Neural crest cell (in vitro differentiated cells): ENCODE data around the gene SUN5. TPM values are rescaled to one million over a fixed set of nuclear protein-coding genes. Genes with fewer than 3 reads are reported as not detected.

Experiments used
- DNase-seq: peaks from one replicate; pipeline ENCODE4 v3.0.0; 2021; ENCODE audit warnings: low read depth, mixed read lengths, low spot score
- H3K27ac Mint-ChIP-seq: one replicate; pipeline ENCODE4 v1.8.0; 2021; ENCODE audit warnings: mild to moderate bottlenecking, mixed read lengths; ENCODE audit not compliant: unreplicated experiment
- H3K27me3 Mint-ChIP-seq: 2 replicates; pipeline ENCODE4 v1.8.0; 2021; ENCODE audit warnings: low read depth, mild to moderate bottlenecking, mixed read lengths
- H3K36me3 Mint-ChIP-seq: 2 replicates; pipeline ENCODE4 v1.8.0; 2021; ENCODE audit warnings: low read depth, mild to moderate bottlenecking, mixed read lengths
- H3K4me1 Mint-ChIP-seq: 2 replicates; pipeline ENCODE4 v1.8.0; 2021; ENCODE audit warnings: mixed read lengths
- H3K4me3 Mint-ChIP-seq: one replicate; pipeline ENCODE4 v1.8.0; 2021; ENCODE audit warnings: mild to moderate bottlenecking, mixed read lengths
- H3K9me3 Mint-ChIP-seq: 2 replicates; pipeline ENCODE4 v1.8.0; 2021; ENCODE audit warnings: mixed read lengths
- CTCF ChIP-seq: fragments of 200-600 bp; sonication (generic); conservative IDR thresholded peaks from 2 replicates; pipeline ENCODE4 v1.5.0; 2021; ENCODE audit warnings: antibody characterized with exemption, mild to moderate bottlenecking
- total RNA-seq: library from RNA; stranded (reverse); gene quantifications from 2 replicates; pipeline ENCODE4 v1.2.1, GENCODE V29; 2021

The SUN5 gene
- total RNA-seq, 1 donor from 2014 or later: not detected

GRCh38 chr20:32968478-32969241 lies 35.6 kb downstream of the SUN5 start:
- Mint-ChIP-seq H3K4me1 (peaks cover 8% of the 10 kb centered on the region), H3K27me3 (no peaks in the 10 kb centered on the region), H3K4me3 (no peak overlapping the region), H3K36me3 (no peaks in the 10 kb centered on the region), H3K27ac (no peak overlapping the region), H3K9me3 (no peaks in the 10 kb centered on the region)
- TF ChIP-seq CTCF: no peak
- DNase-seq: no peak

GRCh38 chr20:32967961-32968457 lies 36.2 kb downstream of the SUN5 start:
- H3K36me3 Mint-ChIP-seq: no peaks in the 10 kb centered on the region

DNA sequence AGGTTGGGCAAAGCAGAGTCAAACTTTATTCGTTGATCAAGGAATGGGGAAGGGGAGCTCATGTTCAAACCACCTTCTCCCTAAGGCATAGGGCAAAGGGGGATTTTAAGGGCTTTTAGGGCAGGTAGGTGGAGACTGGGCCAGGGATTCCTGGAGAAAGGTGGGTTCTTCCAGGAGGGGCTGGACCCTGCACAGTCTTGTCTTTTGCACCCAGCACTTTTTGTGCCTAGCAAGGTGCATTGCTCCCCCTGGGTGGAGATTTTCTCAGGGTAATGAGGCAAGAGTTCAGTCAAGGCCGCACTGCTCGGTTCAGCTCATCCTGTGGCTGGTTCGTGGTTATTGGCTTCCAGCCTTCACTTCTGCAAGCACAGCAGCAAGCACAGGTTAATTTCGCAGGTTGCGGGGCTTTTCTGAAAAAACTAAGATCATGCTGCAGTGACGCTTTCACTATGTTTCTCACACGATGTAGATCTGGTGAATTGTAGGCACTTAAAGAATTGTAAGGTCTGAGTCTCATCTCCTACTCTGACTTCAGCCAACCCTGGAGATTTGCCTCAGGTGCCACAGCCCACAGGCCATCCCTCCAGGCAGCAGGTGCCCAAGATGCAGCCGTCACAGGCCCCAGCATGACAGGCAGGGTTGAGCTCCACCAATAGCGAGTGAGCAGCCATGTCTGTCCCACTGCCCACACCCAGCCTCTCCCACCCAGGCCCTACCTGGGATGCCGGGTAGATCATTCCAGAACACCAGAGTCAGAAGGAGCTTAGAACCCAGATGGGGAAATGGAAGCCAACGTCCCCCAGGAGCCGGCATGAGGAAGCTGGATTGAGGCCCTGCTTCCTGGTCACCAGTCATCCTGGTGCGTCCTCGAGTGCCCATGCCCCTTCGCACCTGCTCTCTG lies 37.1 kb downstream of the SUN5 start:
- Mint-ChIP-seq H3K4me1 (peaks cover 8% of the 10 kb centered on the region), H3K27ac (no peak overlapping the region)

More at GRCh38 chr20:32967961-32968457, 36.2 kb downstream of the SUN5 start:
- Mint-ChIP-seq H3K4me3 (no peak overlapping the region), H3K27me3 (no peaks in the 10 kb centered on the region), H3K27ac (no peak overlapping the region), H3K4me1 (peaks cover 6% of the 10 kb centered on the region), H3K9me3 (no peaks in the 10 kb centered on the region)
- no peak for DNase-seq
- no peak for TF ChIP-seq CTCF

GRCh38 chr20:32966382-32966781 lies 37.9 kb downstream of the SUN5 start:
- Mint-ChIP-seq H3K36me3 (no peaks in the 10 kb centered on the region), H3K4me1 (peaks cover 8% of the 10 kb centered on the region), H3K27me3 (no peaks in the 10 kb centered on the region), H3K9me3 (no peaks in the 10 kb centered on the region), H3K4me3 (no peak overlapping the region), H3K27ac (peak overlapping the region; percentile 38)
- TF ChIP-seq CTCF: no peak
- no peak for DNase-seq

More for the DNA sequence above, 37.1 kb downstream of the SUN5 start:
- no peak for TF ChIP-seq CTCF
- no peaks in the 10 kb centered on the region for H3K36me3 Mint-ChIP-seq
- DNase-seq: peak; percentile 0
- H3K27me3 Mint-ChIP-seq: no peaks in the 10 kb centered on the region
- H3K9me3 Mint-ChIP-seq: no peaks in the 10 kb centered on the region
- H3K4me3 Mint-ChIP-seq: no peak overlapping the region

- Mint-ChIP-seq H3K36me3 (no peaks in the 10 kb centered on the region), H3K27me3 (no peaks in the 10 kb centered on the region), H3K9me3 (no peaks in the 10 kb centered on the region), H3K27ac (no peak overlapping the region), H3K4me1 (peaks cover 8% of the 10 kb centered on the region), H3K4me3 (no peak overlapping the region)
- no peak for TF ChIP-seq CTCF
- peak; percentile 1 for DNase-seq
These were observed 38.5 kb downstream of the SUN5 start for GRCh38 chr20:32965581-32966373.
